Right lobe of liver (tissue), 4 donors: ENCODE data around the gene DSCAML1.

Experiments used
- POLR2A ChIP-seq: fragments of 450-650 bp; IDR thresholded peaks from one replicate; pipeline ENCODE4 v1.6.1; 2017; ENCODE audit warnings: antibody characterized with exemption, mild to moderate bottlenecking
- TF ChIP-seq, protein P1 (sequence below), 4 donors: fragments of 200-600 bp in 3 of 4; fragments of 450-650 bp in 1 of 4; IDR thresholded peaks; one replicate each; pipeline versions ENCODE4 v1.5.1 to v1.8.0; 2016 to 2022; ENCODE audit warnings: antibody characterized with exemption in 4 of 4, mild to moderate bottlenecking in 2 of 4
- donor health status: DM: no; HTN: no; CAD: no.
- donor health status: DM: no; HTN: no; CAD: no.
- donor health status: DM: no; HTN: yes; CAD: no.

DNA sequence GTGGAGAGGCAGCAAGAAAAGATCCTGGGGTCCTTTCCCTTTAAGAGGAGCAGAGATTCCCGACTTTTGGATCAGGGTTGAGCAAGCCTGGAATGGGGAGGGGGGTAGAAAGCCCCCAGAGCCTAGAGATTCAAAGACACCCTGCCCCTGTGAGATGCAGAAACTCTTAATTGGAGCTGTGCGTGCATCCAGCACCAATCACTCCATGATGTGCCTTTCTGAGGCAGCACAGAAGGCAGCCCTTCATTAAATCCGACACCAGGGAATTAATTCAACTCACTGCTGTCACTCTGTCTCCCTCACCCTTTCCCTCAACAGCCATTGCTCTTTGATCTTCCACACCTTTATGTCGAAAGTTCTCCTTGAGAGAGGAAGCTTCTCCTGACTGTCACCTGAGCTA is 43.0 kb downstream of the DSCAML1 start:
- TF ChIP-seq, protein P1, sequence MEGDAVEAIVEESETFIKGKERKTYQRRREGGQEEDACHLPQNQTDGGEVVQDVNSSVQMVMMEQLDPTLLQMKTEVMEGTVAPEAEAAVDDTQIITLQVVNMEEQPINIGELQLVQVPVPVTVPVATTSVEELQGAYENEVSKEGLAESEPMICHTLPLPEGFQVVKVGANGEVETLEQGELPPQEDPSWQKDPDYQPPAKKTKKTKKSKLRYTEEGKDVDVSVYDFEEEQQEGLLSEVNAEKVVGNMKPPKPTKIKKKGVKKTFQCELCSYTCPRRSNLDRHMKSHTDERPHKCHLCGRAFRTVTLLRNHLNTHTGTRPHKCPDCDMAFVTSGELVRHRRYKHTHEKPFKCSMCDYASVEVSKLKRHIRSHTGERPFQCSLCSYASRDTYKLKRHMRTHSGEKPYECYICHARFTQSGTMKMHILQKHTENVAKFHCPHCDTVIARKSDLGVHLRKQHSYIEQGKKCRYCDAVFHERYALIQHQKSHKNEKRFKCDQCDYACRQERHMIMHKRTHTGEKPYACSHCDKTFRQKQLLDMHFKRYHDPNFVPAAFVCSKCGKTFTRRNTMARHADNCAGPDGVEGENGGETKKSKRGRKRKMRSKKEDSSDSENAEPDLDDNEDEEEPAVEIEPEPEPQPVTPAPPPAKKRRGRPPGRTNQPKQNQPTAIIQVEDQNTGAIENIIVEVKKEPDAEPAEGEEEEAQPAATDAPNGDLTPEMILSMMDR (IDR thresholded peaks at IDR 0.05): no peak
- TF ChIP-seq POLR2A: no peak
